GM23248 (cell line): ENCODE data around the gene AMIGO1.

Source experiments
- EZH2 ChIP-seq: fragments of 200-600 bp; sonication (generic); IDR thresholded peaks from 2 replicates; pipeline ENCODE4 v1.6.1; 2018; ENCODE audit warnings: antibody characterized with exemption, mild to moderate bottlenecking; ENCODE audit not compliant: insufficient read depth, poor library complexity, severe bottlenecking
- EZH2phosphoT487 ChIP-seq: fragments of 200-600 bp; sonication (generic); IDR thresholded peaks from 2 replicates; pipeline ENCODE4 v1.6.1; 2018; ENCODE audit warnings: antibody characterized with exemption, moderate library complexity, mild to moderate bottlenecking, low read depth; ENCODE audit not compliant: insufficient read depth

DNA sequence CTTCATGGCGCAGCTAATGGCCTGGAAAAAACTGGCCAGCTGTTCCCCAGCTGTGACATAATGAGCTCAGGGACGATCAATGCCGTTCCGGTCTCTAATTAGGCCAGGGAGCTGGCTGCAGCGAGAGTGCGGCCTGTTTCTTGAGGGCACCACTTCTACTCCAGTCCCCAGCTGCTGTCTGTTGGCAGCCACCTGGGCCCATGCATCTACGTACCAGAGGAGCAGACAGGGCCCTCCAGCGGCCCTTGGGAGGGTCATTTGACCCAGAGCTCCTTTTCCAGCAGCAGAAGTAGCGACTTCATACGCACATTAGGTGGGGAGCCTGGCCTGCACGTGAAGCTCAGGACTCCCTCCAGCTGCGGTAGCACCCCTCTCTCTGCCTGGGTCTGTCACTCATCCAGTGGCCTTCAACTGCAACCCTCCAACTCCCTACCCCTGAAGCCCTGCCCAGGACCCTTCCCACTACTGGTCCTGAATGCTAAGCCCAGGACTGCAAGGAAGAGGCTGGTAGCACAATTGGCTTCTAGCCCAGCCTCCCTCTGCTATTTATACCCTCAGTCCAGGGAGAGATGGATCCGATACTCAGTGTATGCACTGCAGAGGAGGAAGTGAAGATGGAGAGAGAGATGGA, 21.0 kb upstream of the AMIGO1 start:
- TF ChIP-seq EZH2phosphoT487 (no peak), EZH2 (no peak)
